Measurements from ENCODE around the gene PCYOX1L. TPM values are rescaled to one million over a fixed set of nuclear protein-coding genes. Genes with fewer than 3 reads are reported as not detected.

Gene PCYOX1L
- total RNA-seq, 1 donor from 2014 or later, result 18.5 TPM

DNA sequence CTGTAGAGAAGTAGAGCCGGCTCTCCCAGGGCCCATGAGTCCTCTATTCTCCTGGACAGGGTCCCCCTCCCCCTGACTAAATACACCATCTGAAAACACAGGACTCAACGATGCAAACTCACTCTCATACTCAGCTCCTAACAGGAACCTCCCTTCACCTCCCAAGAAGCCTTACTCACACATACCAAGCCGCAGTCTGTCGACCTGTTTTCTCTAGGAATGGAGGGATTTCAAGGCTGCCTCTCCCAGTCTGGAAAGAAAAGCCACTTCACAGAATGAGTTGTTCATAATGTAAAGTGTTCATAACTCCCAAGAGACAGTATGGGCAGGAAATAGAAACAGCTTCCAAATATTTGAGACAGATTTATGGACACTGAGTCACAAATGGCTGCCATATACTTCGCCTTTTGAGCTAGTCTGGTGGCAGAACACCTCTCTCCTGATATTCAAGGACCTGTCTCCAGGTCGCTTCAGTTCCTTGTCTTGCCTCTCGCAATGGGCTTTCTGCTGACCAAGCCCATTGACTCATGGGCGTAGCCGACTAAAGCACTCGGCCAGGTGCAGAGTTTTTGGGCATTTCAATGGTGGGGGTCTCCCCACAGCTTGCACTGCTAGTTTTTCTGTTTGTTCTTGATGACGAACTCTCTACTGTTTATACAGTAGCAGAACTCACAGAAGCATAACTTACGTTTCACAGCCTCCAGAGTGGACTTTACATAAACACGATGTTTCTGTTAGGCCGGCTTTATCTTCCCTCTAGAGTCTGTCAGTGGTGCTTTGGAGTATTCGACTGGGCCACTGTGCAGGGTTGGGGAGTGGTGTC lies 46.3 kb downstream of the PCYOX1L start:
- peaks cover 65% of the 10 kb centered on the region for H3K4me1 Mint-ChIP-seq (ENCODE audit: unreplicated experiment)
- H3K27me3 Mint-ChIP-seq, result no peaks in the 10 kb centered on the region
- H3K9me3 Mint-ChIP-seq, result no peaks in the 10 kb centered on the region
- no peaks in the 10 kb centered on the region for H3K36me3 Mint-ChIP-seq
- no peak for DNase-seq (ENCODE audit: extremely low spot score, unreplicated experiment)
- peak overlapping the region; percentile 49 for H3K4me3 Mint-ChIP-seq
- H3K27ac Mint-ChIP-seq, result peak overlapping the region; percentile 90
- TF ChIP-seq, protein P1, sequence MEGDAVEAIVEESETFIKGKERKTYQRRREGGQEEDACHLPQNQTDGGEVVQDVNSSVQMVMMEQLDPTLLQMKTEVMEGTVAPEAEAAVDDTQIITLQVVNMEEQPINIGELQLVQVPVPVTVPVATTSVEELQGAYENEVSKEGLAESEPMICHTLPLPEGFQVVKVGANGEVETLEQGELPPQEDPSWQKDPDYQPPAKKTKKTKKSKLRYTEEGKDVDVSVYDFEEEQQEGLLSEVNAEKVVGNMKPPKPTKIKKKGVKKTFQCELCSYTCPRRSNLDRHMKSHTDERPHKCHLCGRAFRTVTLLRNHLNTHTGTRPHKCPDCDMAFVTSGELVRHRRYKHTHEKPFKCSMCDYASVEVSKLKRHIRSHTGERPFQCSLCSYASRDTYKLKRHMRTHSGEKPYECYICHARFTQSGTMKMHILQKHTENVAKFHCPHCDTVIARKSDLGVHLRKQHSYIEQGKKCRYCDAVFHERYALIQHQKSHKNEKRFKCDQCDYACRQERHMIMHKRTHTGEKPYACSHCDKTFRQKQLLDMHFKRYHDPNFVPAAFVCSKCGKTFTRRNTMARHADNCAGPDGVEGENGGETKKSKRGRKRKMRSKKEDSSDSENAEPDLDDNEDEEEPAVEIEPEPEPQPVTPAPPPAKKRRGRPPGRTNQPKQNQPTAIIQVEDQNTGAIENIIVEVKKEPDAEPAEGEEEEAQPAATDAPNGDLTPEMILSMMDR (conservative IDR thresholded peaks at IDR 0.05), result no peak

DNA sequence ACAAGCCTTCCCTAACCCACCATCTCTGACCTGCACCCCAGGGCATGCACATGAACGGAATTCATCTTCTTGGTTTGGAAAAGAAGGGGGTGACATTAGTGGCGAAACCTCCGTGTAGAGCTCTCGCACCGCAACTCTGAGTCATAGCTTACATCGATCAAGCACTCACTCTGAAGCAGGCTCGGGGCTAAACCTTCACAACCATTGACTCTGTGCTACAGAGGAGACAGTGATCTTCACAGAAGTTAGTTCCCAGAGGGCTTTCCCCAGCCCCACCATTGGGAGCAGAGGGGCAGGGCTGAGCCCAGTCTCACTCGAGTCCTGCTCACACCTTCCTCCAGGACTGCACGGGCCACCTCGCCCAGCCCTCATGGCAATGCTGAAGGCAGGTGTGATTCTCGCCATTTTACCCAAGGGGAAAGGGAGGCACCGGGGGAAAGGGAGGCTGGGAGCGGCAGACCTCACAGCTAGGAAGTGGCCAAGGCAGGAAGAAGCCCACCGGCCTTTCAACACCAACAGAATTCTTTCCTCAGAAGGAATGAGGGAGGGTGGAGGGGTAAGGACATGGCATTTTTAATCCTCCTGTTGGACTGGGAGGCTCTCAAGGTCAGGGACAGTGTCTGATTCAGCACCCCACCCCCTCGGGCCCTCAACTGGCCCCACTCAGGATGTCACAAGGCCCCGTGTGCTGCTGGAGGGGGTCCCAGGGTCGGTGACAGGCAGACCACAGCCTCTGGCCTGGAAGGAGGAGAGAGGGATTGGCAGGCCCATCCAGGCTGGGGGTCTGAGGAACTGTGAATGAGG lies 47.1 kb downstream of the PCYOX1L start:
- Mint-ChIP-seq H3K36me3 (no peaks in the 10 kb centered on the region), H3K27me3 (no peaks in the 10 kb centered on the region), H3K4me3 (peak overlapping the region; percentile 49), H3K4me1 (ENCODE audit: unreplicated experiment) (peaks cover 57% of the 10 kb centered on the region), H3K9me3 (no peaks in the 10 kb centered on the region), H3K27ac (peak overlapping the region; percentile 90)
- no peak for DNase-seq (ENCODE audit: extremely low spot score, unreplicated experiment)
- TF ChIP-seq, protein P1 (conservative IDR thresholded peaks at IDR 0.05), result no peak

DNA sequence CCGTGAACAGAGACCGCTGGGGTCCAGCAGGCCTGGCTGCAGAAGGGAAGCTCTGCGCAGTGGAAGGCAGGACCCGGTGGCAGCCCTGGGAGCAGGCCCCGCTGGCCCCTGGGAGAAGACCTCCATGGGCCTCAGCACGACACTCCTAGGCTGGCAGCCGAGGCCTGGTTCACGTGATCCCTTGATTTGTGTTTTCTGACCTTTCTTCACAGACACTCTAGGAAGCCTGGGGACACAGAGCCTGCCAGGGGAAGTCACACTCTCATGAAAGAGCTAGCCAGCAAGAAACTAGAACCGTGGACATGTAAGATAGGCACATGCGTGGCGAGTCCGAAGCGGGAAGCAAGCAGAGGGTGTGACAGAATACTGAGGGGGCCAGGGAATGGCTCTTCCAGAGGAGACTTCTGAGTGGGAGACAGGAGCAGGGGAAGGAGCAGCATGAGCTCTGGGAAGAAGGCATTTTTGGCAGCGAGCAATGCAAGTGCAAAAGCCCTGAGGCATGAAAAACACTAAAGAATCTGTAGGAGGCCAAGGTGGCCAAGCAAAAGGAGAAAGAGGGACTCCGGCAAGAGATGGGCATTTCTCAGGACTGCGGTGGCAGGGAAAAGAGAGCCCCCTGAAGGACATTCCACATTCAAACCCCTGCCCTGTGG lies 47.8 kb downstream of the PCYOX1L start:
- TF ChIP-seq, protein P1 (conservative IDR thresholded peaks at IDR 0.05), result no peak
- Mint-ChIP-seq H3K4me3 (peak overlapping the region; percentile 46), H3K4me1 (ENCODE audit: unreplicated experiment) (peaks cover 53% of the 10 kb centered on the region), H3K27ac (peak overlapping the region; percentile 57), H3K36me3 (no peaks in the 10 kb centered on the region), H3K27me3 (no peaks in the 10 kb centered on the region), H3K9me3 (no peaks in the 10 kb centered on the region)
- DNase-seq (ENCODE audit: extremely low spot score, unreplicated experiment), result no peak

DNA sequence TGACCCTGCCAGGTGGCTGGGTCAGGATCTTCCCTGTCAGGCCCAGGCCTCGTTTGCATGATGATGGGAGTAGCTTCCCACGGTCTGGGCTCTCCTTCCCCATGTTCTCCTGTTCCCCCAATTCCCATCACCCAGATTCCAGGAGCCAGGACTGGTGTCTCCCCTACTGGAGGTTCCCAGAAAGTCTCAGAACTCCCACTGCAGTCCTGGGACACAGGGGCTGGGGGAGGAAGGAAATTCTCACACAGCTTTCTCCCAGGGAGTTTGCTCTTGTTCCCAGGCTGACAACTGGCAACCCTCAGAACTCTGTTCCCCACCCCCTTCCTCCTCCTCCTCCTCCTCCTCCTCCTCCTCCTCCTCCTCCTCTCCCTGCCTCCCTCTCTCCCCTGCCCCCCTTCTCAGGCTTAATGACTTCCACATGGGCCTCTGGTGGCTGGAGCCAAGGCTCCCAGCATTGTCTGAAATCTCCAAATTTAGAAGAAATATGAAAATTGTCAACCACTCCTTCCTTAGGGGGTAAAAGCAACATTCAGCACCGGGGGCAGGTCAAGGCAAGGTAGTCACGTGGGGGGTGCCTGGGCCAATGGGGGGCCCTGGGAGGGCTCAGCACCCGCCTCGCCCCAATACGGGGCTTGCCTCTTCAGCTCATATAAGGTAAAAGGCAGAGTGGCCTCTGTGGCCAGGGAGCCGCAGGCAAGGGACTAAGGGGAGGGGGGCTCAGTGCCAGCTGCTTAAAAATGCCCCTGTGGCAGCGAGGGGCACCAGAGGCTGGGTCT lies 48.5 kb downstream of the PCYOX1L start:
- Mint-ChIP-seq H3K4me1 (ENCODE audit: unreplicated experiment) (peaks cover 47% of the 10 kb centered on the region), H3K4me3 (peak overlapping the region; percentile 93)

More for the DNA sequence above, 48.5 kb downstream of the PCYOX1L start:
- no peak for DNase-seq (ENCODE audit: extremely low spot score, unreplicated experiment)
- no peaks in the 10 kb centered on the region for H3K9me3 Mint-ChIP-seq
- TF ChIP-seq, protein P1 (conservative IDR thresholded peaks at IDR 0.05), result no peak
- no peaks in the 10 kb centered on the region for H3K36me3 Mint-ChIP-seq
- H3K27me3 Mint-ChIP-seq, result no peaks in the 10 kb centered on the region
- peak overlapping the region; percentile 57 for H3K27ac Mint-ChIP-seq

All from type B pancreatic cell (in vitro differentiated cells).